ENCODE results near the gene TCL1A.

DNA sequence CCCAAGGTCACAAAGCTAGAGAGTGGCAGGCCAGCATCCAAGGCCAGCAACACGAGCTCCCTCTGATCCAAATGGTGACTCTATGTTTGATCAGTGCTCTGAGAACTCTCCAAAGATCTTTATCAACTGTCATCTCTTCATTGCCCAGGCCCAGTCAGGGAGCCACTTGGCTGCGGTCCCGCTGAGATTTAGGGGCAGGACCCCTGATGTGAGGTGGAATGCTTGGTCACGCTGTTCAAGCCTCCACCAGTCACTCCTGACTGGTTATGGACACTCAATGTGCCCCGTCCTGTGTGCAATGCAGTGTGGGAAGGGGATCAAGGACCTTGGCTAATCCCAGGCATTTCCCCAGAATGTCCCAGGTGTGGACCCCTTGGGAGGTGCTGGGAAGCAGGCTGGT is 47.5 kb downstream of the TCL1A start:
- TF ChIP-seq BHLHE40 (IDR thresholded peaks at IDR 0.05; ENCODE audit: borderline replicate concordance), result no peak
- no peak for TF ChIP-seq FOXM1 (IDR thresholded peaks at IDR 0.05; ENCODE audit: borderline replicate concordance)
- TF ChIP-seq ZNF384 (IDR thresholded peaks at IDR 0.05), result no peak
- no peak for TF ChIP-seq ELF4 (IDR thresholded peaks at IDR 0.05)
- no peak for TF ChIP-seq SUZ12 (IDR thresholded peaks at IDR 0.05)
- no peak for TF ChIP-seq ARNT (IDR thresholded peaks at IDR 0.05)
- no peak for TF ChIP-seq LEF1 (IDR thresholded peaks at IDR 0.05; ENCODE audit: borderline replicate concordance)

Data from HEK293T (cell line).